GM23338 (cell line): ENCODE data around the gene DHX58. TPM values are rescaled to one million over a fixed set of nuclear protein-coding genes. Genes with fewer than 3 reads are reported as not detected.

Source experiments
- ATAC-seq: fragments of 200-7000 bp; cut with Tn5 transposase; 3 replicates; pipeline ENCODE4 v1.9.1; 2020
- DNase-seq: peaks from one replicate; pipeline ENCODE4 v3.0.0-alpha.2; 2015; ENCODE audit warnings: low spot score
- H2AFZ ChIP-seq: fragments of 200-600 bp; sonication (generic); 2 replicates; pipeline ENCODE4 v1.8.0; 2016; ENCODE audit warnings: antibody characterized with exemption, mild to moderate bottlenecking, moderate library complexity
- H3F3A ChIP-seq: fragments of 200-600 bp; sonication (generic); replicated peaks from 2 replicates; pipeline ENCODE4 v1.8.0; 2017; ENCODE audit warnings: antibody characterized with exemption, mixed run types, low read depth
- H3K27ac ChIP-seq: fragments of 200-600 bp; sonication (generic); 2 replicates; pipeline ENCODE4 v1.6.1; 2016; ENCODE audit warnings: low read depth
- H3K27me3 ChIP-seq: fragments of 200-600 bp; sonication (generic); 2 replicates; pipeline ENCODE4 v1.8.0; 2016; ENCODE audit warnings: mild to moderate bottlenecking, mixed run types, moderate library complexity; ENCODE audit not compliant: insufficient read depth
- H3K36me3 ChIP-seq: fragments of 200-600 bp; sonication (generic); 2 replicates; pipeline ENCODE4 v1.8.0; 2016; ENCODE audit warnings: mild to moderate bottlenecking; ENCODE audit not compliant: insufficient read depth
- H3K4me1 ChIP-seq: fragments of 200-600 bp; sonication (generic); 2 replicates; pipeline ENCODE4 v1.8.0; 2016; ENCODE audit warnings: mild to moderate bottlenecking, moderate library complexity; ENCODE audit not compliant: insufficient read depth
- H3K4me2 ChIP-seq: fragments of 200-600 bp; sonication (generic); 2 replicates; pipeline ENCODE4 v1.7.1; 2017; ENCODE audit warnings: mixed run types
- H3K4me3 ChIP-seq: fragments of 200-600 bp; sonication (generic); 2 replicates; pipeline ENCODE4 v1.6.1; 2016; ENCODE audit warnings: mixed run types
- H3K79me2 ChIP-seq: fragments of 200-600 bp; sonication (generic); replicated peaks from 2 replicates; pipeline ENCODE4 v1.8.0; 2017; ENCODE audit warnings: mild to moderate bottlenecking; ENCODE audit not compliant: insufficient read depth
- H3K9me2 ChIP-seq: fragments of 200-600 bp; sonication (generic); 2 replicates; pipeline ENCODE4 v1.8.0; 2017; ENCODE audit not compliant: insufficient read depth
- H4K20me1 ChIP-seq: fragments of 200-600 bp; sonication (generic); replicated peaks from 2 replicates; pipeline ENCODE4 v1.8.0; 2017; ENCODE audit warnings: mild to moderate bottlenecking; ENCODE audit not compliant: insufficient read depth
- H3K27ac Mint-ChIP-seq: 2 replicates; pipeline ENCODE4 v1.8.0; 2020; ENCODE audit warnings: inconsistent platforms, mild to moderate bottlenecking, moderate library complexity, mixed read lengths
- H3K27me3 Mint-ChIP-seq: 3 replicates; pipeline ENCODE4 v1.8.0; 2022; ENCODE audit warnings: low read depth, mild to moderate bottlenecking, moderate library complexity, mixed read lengths, inconsistent platforms; ENCODE audit not compliant: insufficient read depth, poor library complexity
- H3K36me3 Mint-ChIP-seq: 3 replicates; pipeline ENCODE4 v1.8.0; 2021; ENCODE audit warnings: low read depth, mild to moderate bottlenecking, inconsistent platforms, moderate library complexity, mixed read lengths
- H3K4me1 Mint-ChIP-seq: 3 replicates; pipeline ENCODE4 v1.8.0; 2020; ENCODE audit warnings: mild to moderate bottlenecking, inconsistent platforms, mixed read lengths
- H3K4me3 Mint-ChIP-seq: 3 replicates; pipeline ENCODE4 v1.8.0; 2021; ENCODE audit warnings: moderate library complexity, mild to moderate bottlenecking, inconsistent platforms, mixed read lengths
- H3K9me3 Mint-ChIP-seq: 3 replicates; pipeline ENCODE4 v1.8.0; 2020; ENCODE audit warnings: moderate library complexity, mild to moderate bottlenecking, inconsistent platforms, mixed read lengths
- CREB1 ChIP-seq: fragments of 250-450 bp; sonication (Bioruptor Pico); IDR thresholded peaks from 2 replicates; pipeline ENCODE4 v1.5.0; 2020; ENCODE audit warnings: low read depth, mild to moderate bottlenecking, moderate library complexity
- EZH2 ChIP-seq: fragments of 200-600 bp; sonication (generic); IDR thresholded peaks from one replicate; pipeline ENCODE4 v1.8.0; 2017; ENCODE audit warnings: antibody characterized with exemption, mild to moderate bottlenecking, low read depth; ENCODE audit not compliant: unreplicated experiment
- EZH2phosphoT487 ChIP-seq: fragments of 200-600 bp; sonication (generic); IDR thresholded peaks from one replicate; pipeline ENCODE4 v1.8.1; 2018; ENCODE audit warnings: antibody characterized with exemption; ENCODE audit not compliant: unreplicated experiment
- JUNB ChIP-seq: IDR thresholded peaks from one replicate; pipeline ENCODE4 v1.6.1; 2016; ENCODE audit warnings: antibody characterized with exemption; ENCODE audit not compliant: unreplicated experiment
- NANOG ChIP-seq: IDR thresholded peaks from 2 replicates; pipeline ENCODE4 v1.6.1; 2016; ENCODE audit warnings: antibody characterized with exemption, borderline replicate concordance
- POLR2AphosphoS5 ChIP-seq: IDR thresholded peaks from 2 replicates; pipeline ENCODE4 v1.6.1; 2016; ENCODE audit warnings: antibody characterized with exemption, low read depth
- STAT1 ChIP-seq: IDR thresholded peaks from one replicate; pipeline ENCODE4 v1.6.1; 2016; ENCODE audit warnings: antibody characterized with exemption; ENCODE audit not compliant: unreplicated experiment
- ZNF114 ChIP-seq: fragments of 250-450 bp; sonication (Bioruptor Pico); IDR thresholded peaks from 2 replicates; pipeline ENCODE4 v1.5.0; 2020; ENCODE audit warnings: mild to moderate bottlenecking, moderate library complexity
- ZNF331 ChIP-seq: fragments of 250-450 bp; sonication (Bioruptor Pico); IDR thresholded peaks from 2 replicates; pipeline ENCODE4 v1.5.0; 2020; ENCODE audit warnings: low read depth, mild to moderate bottlenecking, moderate library complexity
- polyA plus RNA-seq: library from polyadenylated mRNA; unstranded; fragments of >200 nt; fragmentation: Nextera tagmentation; extraction: Ambion mirVana; gene quantifications from 2 replicates; pipeline ENCODE4 v1.2.1, GENCODE V29; 2016
- total RNA-seq: library from RNA; depleted of rRNA; stranded (reverse); fragments of >200 nt; shearing (Covaris generic); gene quantifications from 2 replicates; pipeline ENCODE4 v1.2.3, GENCODE V29; 2014
- TF ChIP-seq, protein P1 (sequence below), 2 experiments: fragments of 200-600 bp in 1 of 2; sonication (generic) in 1 of 2; conservative IDR thresholded peaks; 2 replicates each; pipeline versions ENCODE4 v1.5.1 to v1.6.1; 2016 to 2017; ENCODE audit warnings: antibody characterized with exemption in 2 of 2, low read depth in 2 of 2, mild to moderate bottlenecking in 2 of 2, moderate library complexity in 1 of 2
- TF ChIP-seq, protein P2 (sequence below): IDR thresholded peaks from one replicate; pipeline ENCODE4 v1.6.1; 2018; ENCODE audit warnings: antibody characterized with exemption; ENCODE audit not compliant: unreplicated experiment
- TF ChIP-seq, protein P3 (sequence below): IDR thresholded peaks from 2 replicates; pipeline ENCODE4 v1.6.1; 2016; ENCODE audit warnings: antibody characterized with exemption
- TF ChIP-seq, protein P4 (sequence below): fragments of 250-450 bp; sonication (Bioruptor Pico); IDR thresholded peaks from 2 replicates; pipeline ENCODE4 v1.5.0; 2020; ENCODE audit warnings: mild to moderate bottlenecking, moderate library complexity

DHX58 gene
- total and polyA plus RNA-seq, 2 experiments from 2014 or later = 4.1 to 6.6 TPM

DNA sequence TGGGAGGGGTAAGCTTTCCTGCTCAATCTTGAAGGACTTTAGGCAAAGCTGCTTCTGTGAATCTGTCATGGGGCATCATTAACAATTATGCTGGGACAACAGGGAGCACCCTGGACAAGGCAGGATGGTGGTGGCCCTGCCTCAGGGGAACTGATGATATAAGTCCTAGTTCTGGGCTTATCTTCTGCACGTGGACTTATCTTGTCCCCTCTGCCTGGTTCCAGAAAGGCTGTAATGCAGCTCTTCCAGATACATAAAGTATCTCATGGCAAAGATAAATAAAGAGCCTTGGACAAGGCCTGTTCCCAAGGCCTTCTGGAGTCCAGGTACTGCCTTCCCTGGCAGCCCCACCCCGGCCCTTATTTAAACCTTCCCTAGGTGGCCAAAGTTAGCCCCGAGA lies 8.2 kb downstream of the DHX58 start:
- H3K4me3 Mint-ChIP-seq = no peak overlapping the region
- no peak for ATAC-seq
- H3K27ac Mint-ChIP-seq = no peak overlapping the region

More for the DNA sequence above, 8.2 kb downstream of the DHX58 start:
- Histone ChIP-seq H3K4me2 (no peak overlapping the region), H2AFZ (no peak overlapping the region), H3K27me3 (peaks cover 4% of the 10 kb centered on the region; the same call in 1 of the 2 replicates), H3F3A (0 out of 2 replicates have a peak, but pooled peaks cover 6% of the 10 kb centered on the region), H3K27ac (no peak overlapping the region), H3K4me3 (no peak overlapping the region), H3K36me3 (no peaks in the 10 kb centered on the region), H3K9me2 (no peaks in the 10 kb centered on the region), H3K79me2 (no peaks in the 10 kb centered on the region), H3K4me1 (peaks cover 14% of the 10 kb centered on the region), H4K20me1 (no peaks in the 10 kb centered on the region)
- Mint-ChIP-seq H3K9me3 (no peaks in the 10 kb centered on the region; the same call in 2 of the 3 replicates), H3K36me3 (no peaks in the 10 kb centered on the region; the same call in 2 of the 3 replicates), H3K27me3 (peaks cover 20% of the 10 kb centered on the region), H3K4me1 (peaks cover 21% of the 10 kb centered on the region)
- DNase-seq = no peak
- TF ChIP-seq ZNF331 (CRISPR knock-in tag) = no peak
- no peak for TF ChIP-seq EZH2phosphoT487
- TF ChIP-seq JUNB = no peak
- TF ChIP-seq, protein P1, sequence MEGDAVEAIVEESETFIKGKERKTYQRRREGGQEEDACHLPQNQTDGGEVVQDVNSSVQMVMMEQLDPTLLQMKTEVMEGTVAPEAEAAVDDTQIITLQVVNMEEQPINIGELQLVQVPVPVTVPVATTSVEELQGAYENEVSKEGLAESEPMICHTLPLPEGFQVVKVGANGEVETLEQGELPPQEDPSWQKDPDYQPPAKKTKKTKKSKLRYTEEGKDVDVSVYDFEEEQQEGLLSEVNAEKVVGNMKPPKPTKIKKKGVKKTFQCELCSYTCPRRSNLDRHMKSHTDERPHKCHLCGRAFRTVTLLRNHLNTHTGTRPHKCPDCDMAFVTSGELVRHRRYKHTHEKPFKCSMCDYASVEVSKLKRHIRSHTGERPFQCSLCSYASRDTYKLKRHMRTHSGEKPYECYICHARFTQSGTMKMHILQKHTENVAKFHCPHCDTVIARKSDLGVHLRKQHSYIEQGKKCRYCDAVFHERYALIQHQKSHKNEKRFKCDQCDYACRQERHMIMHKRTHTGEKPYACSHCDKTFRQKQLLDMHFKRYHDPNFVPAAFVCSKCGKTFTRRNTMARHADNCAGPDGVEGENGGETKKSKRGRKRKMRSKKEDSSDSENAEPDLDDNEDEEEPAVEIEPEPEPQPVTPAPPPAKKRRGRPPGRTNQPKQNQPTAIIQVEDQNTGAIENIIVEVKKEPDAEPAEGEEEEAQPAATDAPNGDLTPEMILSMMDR (conservative IDR thresholded peaks at IDR 0.05; ENCODE audit: low read depth in 2 of 2) = no peak
- TF ChIP-seq, protein P2, sequence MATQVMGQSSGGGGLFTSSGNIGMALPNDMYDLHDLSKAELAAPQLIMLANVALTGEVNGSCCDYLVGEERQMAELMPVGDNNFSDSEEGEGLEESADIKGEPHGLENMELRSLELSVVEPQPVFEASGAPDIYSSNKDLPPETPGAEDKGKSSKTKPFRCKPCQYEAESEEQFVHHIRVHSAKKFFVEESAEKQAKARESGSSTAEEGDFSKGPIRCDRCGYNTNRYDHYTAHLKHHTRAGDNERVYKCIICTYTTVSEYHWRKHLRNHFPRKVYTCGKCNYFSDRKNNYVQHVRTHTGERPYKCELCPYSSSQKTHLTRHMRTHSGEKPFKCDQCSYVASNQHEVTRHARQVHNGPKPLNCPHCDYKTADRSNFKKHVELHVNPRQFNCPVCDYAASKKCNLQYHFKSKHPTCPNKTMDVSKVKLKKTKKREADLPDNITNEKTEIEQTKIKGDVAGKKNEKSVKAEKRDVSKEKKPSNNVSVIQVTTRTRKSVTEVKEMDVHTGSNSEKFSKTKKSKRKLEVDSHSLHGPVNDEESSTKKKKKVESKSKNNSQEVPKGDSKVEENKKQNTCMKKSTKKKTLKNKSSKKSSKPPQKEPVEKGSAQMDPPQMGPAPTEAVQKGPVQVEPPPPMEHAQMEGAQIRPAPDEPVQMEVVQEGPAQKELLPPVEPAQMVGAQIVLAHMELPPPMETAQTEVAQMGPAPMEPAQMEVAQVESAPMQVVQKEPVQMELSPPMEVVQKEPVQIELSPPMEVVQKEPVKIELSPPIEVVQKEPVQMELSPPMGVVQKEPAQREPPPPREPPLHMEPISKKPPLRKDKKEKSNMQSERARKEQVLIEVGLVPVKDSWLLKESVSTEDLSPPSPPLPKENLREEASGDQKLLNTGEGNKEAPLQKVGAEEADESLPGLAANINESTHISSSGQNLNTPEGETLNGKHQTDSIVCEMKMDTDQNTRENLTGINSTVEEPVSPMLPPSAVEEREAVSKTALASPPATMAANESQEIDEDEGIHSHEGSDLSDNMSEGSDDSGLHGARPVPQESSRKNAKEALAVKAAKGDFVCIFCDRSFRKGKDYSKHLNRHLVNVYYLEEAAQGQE = no peak
- TF ChIP-seq, protein P3, sequence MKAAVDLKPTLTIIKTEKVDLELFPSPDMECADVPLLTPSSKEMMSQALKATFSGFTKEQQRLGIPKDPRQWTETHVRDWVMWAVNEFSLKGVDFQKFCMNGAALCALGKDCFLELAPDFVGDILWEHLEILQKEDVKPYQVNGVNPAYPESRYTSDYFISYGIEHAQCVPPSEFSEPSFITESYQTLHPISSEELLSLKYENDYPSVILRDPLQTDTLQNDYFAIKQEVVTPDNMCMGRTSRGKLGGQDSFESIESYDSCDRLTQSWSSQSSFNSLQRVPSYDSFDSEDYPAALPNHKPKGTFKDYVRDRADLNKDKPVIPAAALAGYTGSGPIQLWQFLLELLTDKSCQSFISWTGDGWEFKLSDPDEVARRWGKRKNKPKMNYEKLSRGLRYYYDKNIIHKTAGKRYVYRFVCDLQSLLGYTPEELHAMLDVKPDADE = no peak
- TF ChIP-seq ZNF114 (CRISPR knock-in tag) = no peak
- TF ChIP-seq STAT1 = no peak
- no peak for TF ChIP-seq POLR2AphosphoS5
- TF ChIP-seq CREB1 = no peak
- no peak for TF ChIP-seq EZH2
- TF ChIP-seq, protein P4, sequence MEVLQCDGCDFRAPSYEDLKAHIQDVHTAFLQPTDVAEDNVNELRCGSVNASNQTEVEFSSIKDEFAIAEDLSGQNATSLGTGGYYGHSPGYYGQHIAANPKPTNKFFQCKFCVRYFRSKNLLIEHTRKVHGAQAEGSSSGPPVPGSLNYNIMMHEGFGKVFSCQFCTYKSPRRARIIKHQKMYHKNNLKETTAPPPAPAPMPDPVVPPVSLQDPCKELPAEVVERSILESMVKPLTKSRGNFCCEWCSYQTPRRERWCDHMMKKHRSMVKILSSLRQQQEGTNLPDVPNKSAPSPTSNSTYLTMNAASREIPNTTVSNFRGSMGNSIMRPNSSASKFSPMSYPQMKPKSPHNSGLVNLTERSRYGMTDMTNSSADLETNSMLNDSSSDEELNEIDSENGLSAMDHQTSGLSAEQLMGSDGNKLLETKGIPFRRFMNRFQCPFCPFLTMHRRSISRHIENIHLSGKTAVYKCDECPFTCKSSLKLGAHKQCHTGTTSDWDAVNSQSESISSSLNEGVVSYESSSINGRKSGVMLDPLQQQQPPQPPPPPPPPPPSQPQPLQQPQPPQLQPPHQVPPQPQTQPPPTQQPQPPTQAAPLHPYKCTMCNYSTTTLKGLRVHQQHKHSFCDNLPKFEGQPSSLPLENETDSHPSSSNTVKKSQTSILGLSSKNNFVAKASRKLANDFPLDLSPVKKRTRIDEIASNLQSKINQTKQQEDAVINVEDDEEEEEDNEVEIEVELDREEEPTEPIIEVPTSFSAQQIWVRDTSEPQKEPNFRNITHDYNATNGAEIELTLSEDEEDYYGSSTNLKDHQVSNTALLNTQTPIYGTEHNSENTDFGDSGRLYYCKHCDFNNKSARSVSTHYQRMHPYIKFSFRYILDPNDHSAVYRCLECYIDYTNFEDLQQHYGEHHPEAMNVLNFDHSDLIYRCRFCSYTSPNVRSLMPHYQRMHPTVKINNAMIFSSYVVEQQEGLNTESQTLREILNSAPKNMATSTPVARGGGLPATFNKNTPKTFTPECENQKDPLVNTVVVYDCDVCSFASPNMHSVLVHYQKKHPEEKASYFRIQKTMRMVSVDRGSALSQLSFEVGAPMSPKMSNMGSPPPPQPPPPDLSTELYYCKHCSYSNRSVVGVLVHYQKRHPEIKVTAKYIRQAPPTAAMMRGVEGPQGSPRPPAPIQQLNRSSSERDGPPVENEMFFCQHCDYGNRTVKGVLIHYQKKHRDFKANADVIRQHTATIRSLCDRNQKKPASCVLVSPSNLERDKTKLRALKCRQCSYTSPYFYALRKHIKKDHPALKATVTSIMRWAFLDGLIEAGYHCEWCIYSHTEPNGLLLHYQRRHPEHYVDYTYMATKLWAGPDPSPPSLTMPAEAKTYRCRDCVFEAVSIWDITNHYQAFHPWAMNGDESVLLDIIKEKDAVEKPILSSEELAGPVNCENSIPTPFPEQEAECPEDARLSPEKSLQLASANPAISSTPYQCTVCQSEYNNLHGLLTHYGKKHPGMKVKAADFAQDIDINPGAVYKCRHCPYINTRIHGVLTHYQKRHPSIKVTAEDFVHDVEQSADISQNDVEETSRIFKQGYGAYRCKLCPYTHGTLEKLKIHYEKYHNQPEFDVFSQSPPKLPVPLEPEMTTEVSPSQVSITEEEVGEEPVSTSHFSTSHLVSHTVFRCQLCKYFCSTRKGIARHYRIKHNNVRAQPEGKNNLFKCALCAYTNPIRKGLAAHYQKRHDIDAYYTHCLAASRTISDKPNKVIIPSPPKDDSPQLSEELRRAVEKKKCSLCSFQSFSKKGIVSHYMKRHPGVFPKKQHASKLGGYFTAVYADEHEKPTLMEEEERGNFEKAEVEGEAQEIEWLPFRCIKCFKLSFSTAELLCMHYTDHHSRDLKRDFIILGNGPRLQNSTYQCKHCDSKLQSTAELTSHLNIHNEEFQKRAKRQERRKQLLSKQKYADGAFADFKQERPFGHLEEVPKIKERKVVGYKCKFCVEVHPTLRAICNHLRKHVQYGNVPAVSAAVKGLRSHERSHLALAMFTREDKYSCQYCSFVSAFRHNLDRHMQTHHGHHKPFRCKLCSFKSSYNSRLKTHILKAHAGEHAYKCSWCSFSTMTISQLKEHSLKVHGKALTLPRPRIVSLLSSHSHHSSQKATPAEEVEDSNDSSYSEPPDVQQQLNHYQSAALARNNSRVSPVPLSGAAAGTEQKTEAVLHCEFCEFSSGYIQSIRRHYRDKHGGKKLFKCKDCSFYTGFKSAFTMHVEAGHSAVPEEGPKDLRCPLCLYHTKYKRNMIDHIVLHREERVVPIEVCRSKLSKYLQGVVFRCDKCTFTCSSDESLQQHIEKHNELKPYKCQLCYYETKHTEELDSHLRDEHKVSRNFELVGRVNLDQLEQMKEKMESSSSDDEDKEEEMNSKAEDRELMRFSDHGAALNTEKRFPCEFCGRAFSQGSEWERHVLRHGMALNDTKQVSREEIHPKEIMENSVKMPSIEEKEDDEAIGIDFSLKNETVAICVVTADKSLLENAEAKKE (CRISPR knock-in tag) = no peak
- no peak for TF ChIP-seq NANOG
